Endothelial cell of coronary artery (primary cell): ENCODE data around the gene SLC25A45. TPM values are rescaled to one million over a fixed set of nuclear protein-coding genes. Genes with fewer than 3 reads are reported as not detected.

ENCODE experiments used
- total RNA-seq: library from RNA; depleted of rRNA; stranded (reverse); fragments of >200 nt; gene quantifications from 2 replicates; pipeline ENCODE4 v1.2.3, GENCODE V29; 2014

Gene SLC25A45, protein sequence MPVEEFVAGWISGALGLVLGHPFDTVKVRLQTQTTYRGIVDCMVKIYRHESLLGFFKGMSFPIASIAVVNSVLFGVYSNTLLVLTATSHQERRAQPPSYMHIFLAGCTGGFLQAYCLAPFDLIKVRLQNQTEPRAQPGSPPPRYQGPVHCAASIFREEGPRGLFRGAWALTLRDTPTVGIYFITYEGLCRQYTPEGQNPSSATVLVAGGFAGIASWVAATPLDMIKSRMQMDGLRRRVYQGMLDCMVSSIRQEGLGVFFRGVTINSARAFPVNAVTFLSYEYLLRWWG
- 0.75 and 0.90 TPM in 2 replicates for total RNA-seq

DNA sequence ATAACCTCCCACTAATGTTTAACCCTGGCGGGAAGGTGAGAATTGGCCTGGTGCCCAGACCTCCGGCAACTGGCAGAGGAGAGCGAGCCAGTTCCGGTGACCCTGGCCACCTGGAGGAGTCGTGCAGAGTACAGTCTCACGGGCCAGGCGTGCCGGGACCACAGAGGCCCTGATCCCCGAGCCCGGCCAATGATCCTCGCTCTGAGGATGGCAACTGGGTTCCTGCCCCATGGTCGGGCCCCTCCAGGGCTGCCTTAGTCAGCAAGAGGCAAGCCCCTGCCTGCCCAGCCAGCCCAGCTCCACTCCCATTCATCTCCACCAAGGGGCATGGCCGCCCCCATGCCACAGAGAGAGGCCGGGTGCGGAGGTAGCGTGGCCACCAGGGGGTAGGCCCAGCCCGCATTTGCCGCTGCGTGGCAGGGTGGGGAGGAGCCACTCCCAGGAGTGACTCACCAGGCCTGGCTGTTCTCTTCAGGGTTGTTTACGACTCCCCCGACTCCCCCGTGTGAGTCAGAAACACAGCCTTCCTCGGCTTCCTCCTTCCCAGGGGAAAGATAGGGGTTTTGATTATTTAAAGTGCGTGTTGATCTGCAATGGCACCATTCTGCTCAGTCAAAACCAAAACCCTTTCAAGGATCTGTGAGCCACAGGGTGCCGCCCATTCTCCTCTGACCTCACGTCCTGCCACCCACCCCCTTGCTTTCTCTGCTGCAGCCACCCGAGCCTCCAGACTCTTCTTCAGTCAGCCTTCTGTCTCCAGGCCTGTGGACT, at the start of gene SLC25A45:
Gene SLC25A45 (minus strand): TSS at position 614 of the 771 bp plus-strand sequence. CDS start 695 bp downstream, outside the sequence.

GRCh38 chr11:65422633-65423515, 40.4 kb upstream of the SLC25A45 start, which contains the start of gene NEAT1:
Gene NEAT1 (plus strand): TSS chr11:65422798.

DNA sequence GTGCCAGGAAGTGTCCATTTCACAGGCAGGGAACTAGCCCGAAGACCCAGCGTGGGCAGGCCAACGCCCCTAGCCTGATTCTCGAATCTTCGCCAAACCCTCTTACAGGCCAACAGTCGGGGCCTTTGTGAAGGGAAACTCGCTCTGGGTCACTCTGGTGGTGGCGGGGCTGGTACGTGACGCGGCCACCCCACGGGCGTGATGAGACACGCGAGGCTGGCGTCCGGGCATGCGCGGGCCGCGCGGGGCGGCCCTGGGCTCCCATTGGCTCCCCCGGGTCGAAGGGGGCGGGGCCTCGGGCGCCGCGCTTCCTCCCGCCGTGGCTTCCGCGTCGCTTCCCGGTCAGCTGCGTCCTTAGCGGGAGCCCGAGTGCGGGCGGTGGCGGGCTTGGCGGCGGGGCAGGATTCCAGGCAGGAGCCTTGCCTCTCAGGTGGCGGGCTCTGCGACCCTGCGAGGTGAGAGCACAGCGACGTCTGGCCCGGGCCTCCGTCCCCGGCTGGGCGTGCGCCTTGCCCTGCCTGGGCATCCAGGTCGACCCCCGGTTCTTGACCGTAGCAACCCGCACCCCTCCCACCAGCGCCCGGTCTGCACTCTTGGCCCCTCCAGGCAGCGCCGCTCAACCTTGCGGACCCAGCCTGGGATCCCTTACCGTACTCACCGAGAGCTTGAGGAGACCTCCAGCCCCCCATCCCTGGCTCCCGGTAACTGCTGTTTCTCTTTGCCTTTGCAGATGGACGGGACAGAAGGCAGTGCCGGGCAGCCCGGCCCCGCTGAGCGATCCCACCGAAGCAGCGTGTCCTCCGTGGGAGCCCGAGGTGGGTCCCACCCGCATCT, 4.1 kb upstream of the SLC25A45 start, which contains the start of gene FRMD8:
Gene FRMD8 (plus strand): TSS at position 331 of the 834 bp plus-strand sequence. CDS start 400 bp downstream, at position 731.

GRCh38 chr11:65354265-65355012, 28.0 kb downstream of the SLC25A45 start, which contains the start of gene TIGD3:
Gene TIGD3 (plus strand): TSS chr11:65354751. CDS start chr11:65355809, 1,058 bp downstream.

Other genes starting within 250 kb of the SLC25A45 start
- 5.5 and 12.2 TPM in 2 replicates for gene SYVN1, start 248.1 kb downstream of the SLC25A45 start, total RNA-seq
- gene SPDYC, start 212.4 kb downstream of the SLC25A45 start, total RNA-seq, result not detected in 2 replicates
- 81.0 and 91.3 TPM in 2 replicates for gene CAPN1, start 200.7 kb downstream of the SLC25A45 start, total RNA-seq
- 5.9 and 6.7 TPM in 2 replicates for gene POLA2, start 120.7 kb downstream of the SLC25A45 start, total RNA-seq
- 17.4 and 19.1 TPM in 2 replicates for gene CDC42EP2, start 67.8 kb downstream of the SLC25A45 start, total RNA-seq
- gene DPF2, start 48.8 kb downstream of the SLC25A45 start, total RNA-seq, result 24.2 and 27.9 TPM in 2 replicates
- gene TIGD3, start 27.9 kb downstream of the SLC25A45 start, total RNA-seq, result 0.09 and 0.27 TPM in 2 replicates
- 57.5 and 58.2 TPM in 2 replicates for gene FRMD8, start 4.0 kb upstream of the SLC25A45 start, total RNA-seq
- 78.3 and 264 TPM in 2 replicates for gene NEAT1, start 40.2 kb upstream of the SLC25A45 start, total RNA-seq
- 3,896 and 9,461 TPM in 2 replicates for gene MALAT1, start 116.4 kb upstream of the SLC25A45 start, total RNA-seq
- 64.0 and 70.9 TPM in 2 replicates for gene SCYL1, start 142.4 kb upstream of the SLC25A45 start, total RNA-seq
- 22.0 and 64.9 TPM in 2 replicates for gene LTBP3, start 175.7 kb upstream of the SLC25A45 start, total RNA-seq
- 46.6 and 57.7 TPM in 2 replicates for gene ZNRD2, start 187.8 kb upstream of the SLC25A45 start, total RNA-seq
- 17.2 and 22.1 TPM in 2 replicates for gene FAM89B, start 189.9 kb upstream of the SLC25A45 start, total RNA-seq
- 27.8 and 58.7 TPM in 2 replicates for gene EHBP1L1, start 193.4 kb upstream of the SLC25A45 start, total RNA-seq
- 0.18 and 0.47 TPM in 2 replicates for gene KCNK7, start 213.2 kb upstream of the SLC25A45 start, total RNA-seq
- gene MAP3K11, start 231.6 kb upstream of the SLC25A45 start, total RNA-seq, result 76.3 and 82.1 TPM in 2 replicates
- gene PCNX3, start 233.1 kb upstream of the SLC25A45 start, total RNA-seq, result 12.2 and 17.9 TPM in 2 replicates